CD1c-positive myeloid dendritic cell (primary cell): ENCODE measurements around the gene PRIMA1.

Source experiments
- DNase-seq: peaks from one replicate; pipeline ENCODE4 v3.0.0-alpha.2; 2016; ENCODE audit errors: extremely low spot score

PRIMA1 gene

GRCh38 chr14:93731753-93732152, 56.5 kb downstream of the PRIMA1 start:
- DNase-seq, result no peak

- no peak for DNase-seq
Measured at GRCh38 chr14:93729993-93730392, 58.3 kb downstream of the PRIMA1 start.

GRCh38 chr14:93728651-93729016, 59.7 kb downstream of the PRIMA1 start:
- no peak for DNase-seq

GRCh38 chr14:93727917-93728650, 60.2 kb downstream of the PRIMA1 start:
- no peak for DNase-seq

GRCh38 chr14:93727039-93727740, 61.1 kb downstream of the PRIMA1 start:
- no peak for DNase-seq

- no peak for DNase-seq
Measured at GRCh38 chr14:93725993-93726392, 62.3 kb downstream of the PRIMA1 start.

GRCh38 chr14:93725002-93725582, 63.2 kb downstream of the PRIMA1 start:
- no peak for DNase-seq

GRCh38 chr14:93723001-93723400, 65.3 kb downstream of the PRIMA1 start:
- DNase-seq, result no peak

GRCh38 chr14:93720981-93721483, 67.3 kb downstream of the PRIMA1 start:
- DNase-seq, result no peak

- DNase-seq, result no peak
Measured at GRCh38 chr14:93720076-93720815, 68.0 kb downstream of the PRIMA1 start.

- no peak for DNase-seq
Measured at GRCh38 chr14:93719256-93719655, 69.0 kb downstream of the PRIMA1 start.

GRCh38 chr14:93717668-93718320, 70.5 kb downstream of the PRIMA1 start:
- no peak for DNase-seq

GRCh38 chr14:93716746-93717667, 71.3 kb downstream of the PRIMA1 start:
- DNase-seq, result no peak

GRCh38 chr14:93716002-93716745, 72.1 kb downstream of the PRIMA1 start:
- no peak for DNase-seq

- DNase-seq, result no peak
Measured at GRCh38 chr14:93715279-93715927, 72.9 kb downstream of the PRIMA1 start.

- DNase-seq, result no peak
Measured at GRCh38 chr14:93714605-93715004, 73.7 kb downstream of the PRIMA1 start.

GRCh38 chr14:93713726-93714405, 74.4 kb downstream of the PRIMA1 start:
- no peak for DNase-seq

GRCh38 chr14:93712838-93713724, 75.2 kb downstream of the PRIMA1 start:
- DNase-seq, result no peak
